ENCODE data around the gene DNAJC6. TPM values are rescaled to one million over a fixed set of nuclear protein-coding genes. Genes with fewer than 3 reads are reported as not detected.

DNAJC6 gene
- total and polyA plus RNA-seq, 2 of the 13 experiments (the other 11 are each of a cell fraction or from before 2014, with no cell fraction given), result 1.0 to 1.6 TPM

DNA sequence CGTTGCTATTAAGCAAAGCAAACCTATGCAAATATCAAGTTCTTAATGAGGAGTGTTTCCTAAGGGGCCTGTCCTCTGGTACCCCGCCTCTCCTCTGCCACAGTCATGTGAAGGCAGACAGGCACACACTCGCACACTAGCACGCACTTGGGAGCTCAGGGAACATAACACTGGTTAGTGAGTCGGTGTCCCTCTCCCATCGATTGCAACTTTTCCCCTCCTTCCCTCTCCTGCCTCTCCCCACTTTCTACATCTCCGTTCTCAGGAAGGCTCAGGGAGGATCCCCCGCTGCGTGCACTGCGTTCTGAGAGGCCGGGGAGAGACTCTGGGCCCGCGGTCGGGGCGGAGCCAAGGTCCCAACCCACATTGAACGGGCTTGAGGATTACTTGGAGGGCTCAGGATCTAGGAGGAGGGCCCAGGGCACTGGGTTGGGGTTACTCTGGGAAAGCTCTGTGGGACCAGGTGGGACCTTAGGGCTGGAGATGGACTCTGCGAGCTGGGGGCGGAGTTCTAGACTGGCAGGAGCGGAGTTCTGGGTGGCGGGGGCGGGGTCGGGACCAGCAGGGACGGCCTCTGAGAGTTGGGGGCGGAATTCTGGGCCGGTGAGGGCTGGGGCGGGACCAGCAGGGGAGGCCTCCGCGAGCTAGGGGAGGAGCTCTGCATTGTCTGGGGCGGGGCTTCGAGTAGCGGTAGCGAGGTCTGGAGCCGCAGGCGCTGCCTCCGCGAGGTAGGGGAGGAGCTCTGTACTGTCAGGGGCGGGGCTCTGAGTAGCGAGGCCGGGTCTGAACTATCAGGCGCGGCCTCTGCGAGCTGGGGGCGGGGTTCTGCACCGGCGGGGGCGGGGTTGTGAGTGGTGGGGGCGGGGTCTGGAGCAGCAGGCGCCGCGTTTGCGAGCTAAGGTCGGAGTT lies 110.6 kb downstream of the DNAJC6 start (continued):
- TF ChIP-seq PATZ1 (CRISPR knock-in tag; IDR thresholded peaks at IDR 0.05), result 0 out of 2 replicates have a peak, but pooled peaks have one; percentile 19
- TF ChIP-seq ZNF691 (CRISPR knock-in tag; IDR thresholded peaks at IDR 0.05; ENCODE audit: borderline replicate concordance, low read depth), result peak; percentile 40; the same call in 1 of the 2 replicates
- 0 out of 2 replicates have a peak, but pooled peaks have one; percentile 26 for TF ChIP-seq MAZ (IDR thresholded peaks at IDR 0.05; ENCODE audit: borderline replicate concordance, low read depth, low read length)
- TF ChIP-seq MAZ (CRISPR knock-in tag; IDR thresholded peaks at IDR 0.05; ENCODE audit: low read depth), result peak; percentile 42; the same call in 1 of the 2 replicates
- TF ChIP-seq TAF1 (CRISPR knock-in tag; IDR thresholded peaks at IDR 0.05), result peak; percentile 31; the same call in 1 of the 2 replicates
- peak; percentile 42; the same call in 1 of the 2 replicates for TF ChIP-seq ZSCAN31 (CRISPR knock-in tag; IDR thresholded peaks at IDR 0.05; ENCODE audit: low read depth)
- no peak for TF ChIP-seq RERE (CRISPR knock-in tag; IDR thresholded peaks at IDR 0.05; ENCODE audit: low read depth)
- TF ChIP-seq, protein P1, sequence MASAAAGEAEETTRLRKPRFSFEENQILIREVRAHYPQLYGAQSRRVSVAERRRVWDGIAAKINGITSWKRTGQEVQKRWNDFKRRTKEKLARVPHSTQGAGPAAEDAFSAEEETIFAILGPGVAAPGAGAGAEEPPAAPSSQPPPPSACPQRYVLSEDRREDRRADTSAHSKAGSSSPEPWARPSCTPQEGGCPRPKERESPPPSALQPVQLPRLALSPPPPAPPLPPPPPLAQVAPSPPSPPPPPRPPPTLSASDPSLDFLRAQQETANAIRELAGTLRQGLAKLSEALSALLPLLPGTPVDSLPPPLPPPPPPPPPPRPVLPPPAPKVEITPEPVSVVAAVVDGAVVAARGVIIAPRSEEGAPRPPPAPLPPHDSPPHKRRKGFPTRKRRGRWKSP (CRISPR knock-in tag; IDR thresholded peaks at IDR 0.05), result peak; percentile 18; the same call in 1 of the 2 replicates
- TF ChIP-seq ZNF235 (CRISPR knock-in tag; IDR thresholded peaks at IDR 0.05; ENCODE audit: borderline replicate concordance), result no peak
- no peak for TF ChIP-seq SALL2 (CRISPR knock-in tag; IDR thresholded peaks at IDR 0.05)
- TF ChIP-seq ZNF746 (CRISPR knock-in tag; IDR thresholded peaks at IDR 0.05), result peak; percentile 69; the same call in 1 of the 2 replicates
- TF ChIP-seq ZNF740 (CRISPR knock-in tag; IDR thresholded peaks at IDR 0.05), result no peak
- TF ChIP-seq ZNF136 (CRISPR knock-in tag; IDR thresholded peaks at IDR 0.05; ENCODE audit: low read depth), result peak; percentile 77; the same call in 1 of the 2 replicates
- TF ChIP-seq ZNF350 (CRISPR knock-in tag; IDR thresholded peaks at IDR 0.05; ENCODE audit: borderline replicate concordance, low read depth), result peak; percentile 59; the same call in 1 of the 2 replicates
- peak; percentile 21; the same call in 1 of the 2 replicates for TF ChIP-seq SNAPC2 (CRISPR knock-in tag; IDR thresholded peaks at IDR 0.05)
- no peak for TF ChIP-seq NONO (IDR thresholded peaks at IDR 0.05)
- TF ChIP-seq NONO (CRISPR knock-in tag; conservative IDR thresholded peaks at IDR 0.05), result 0 out of 2 replicates have a peak, but pooled peaks have one; percentile 42
